Measurements from ENCODE around the gene PACSIN2.

Gene PACSIN2

DNA sequence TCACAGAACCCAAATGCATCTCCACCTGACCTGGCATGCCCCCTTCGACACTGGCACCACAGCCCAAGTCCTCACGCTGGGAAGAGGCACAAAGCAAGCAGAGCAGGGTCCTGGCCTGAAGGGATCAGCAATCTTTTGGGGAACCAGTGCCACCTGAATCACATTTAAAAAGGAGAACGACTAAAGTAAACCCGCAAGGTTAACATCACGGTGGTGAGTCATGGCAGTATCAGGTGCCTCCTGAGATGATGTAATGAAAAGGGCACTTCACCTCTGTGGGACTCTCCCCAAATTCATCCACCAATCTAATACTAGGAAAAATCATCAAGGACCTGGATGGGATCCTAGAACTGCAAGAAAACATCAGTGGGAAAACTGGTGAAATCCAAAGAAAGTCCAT is 44.9 kb downstream of the PACSIN2 start:
- CTCF ChIA-PET = no interaction called here
- DNase-seq (ENCODE audit: low spot score) = peak; percentile 49
- TF ChIP-seq, protein P1, sequence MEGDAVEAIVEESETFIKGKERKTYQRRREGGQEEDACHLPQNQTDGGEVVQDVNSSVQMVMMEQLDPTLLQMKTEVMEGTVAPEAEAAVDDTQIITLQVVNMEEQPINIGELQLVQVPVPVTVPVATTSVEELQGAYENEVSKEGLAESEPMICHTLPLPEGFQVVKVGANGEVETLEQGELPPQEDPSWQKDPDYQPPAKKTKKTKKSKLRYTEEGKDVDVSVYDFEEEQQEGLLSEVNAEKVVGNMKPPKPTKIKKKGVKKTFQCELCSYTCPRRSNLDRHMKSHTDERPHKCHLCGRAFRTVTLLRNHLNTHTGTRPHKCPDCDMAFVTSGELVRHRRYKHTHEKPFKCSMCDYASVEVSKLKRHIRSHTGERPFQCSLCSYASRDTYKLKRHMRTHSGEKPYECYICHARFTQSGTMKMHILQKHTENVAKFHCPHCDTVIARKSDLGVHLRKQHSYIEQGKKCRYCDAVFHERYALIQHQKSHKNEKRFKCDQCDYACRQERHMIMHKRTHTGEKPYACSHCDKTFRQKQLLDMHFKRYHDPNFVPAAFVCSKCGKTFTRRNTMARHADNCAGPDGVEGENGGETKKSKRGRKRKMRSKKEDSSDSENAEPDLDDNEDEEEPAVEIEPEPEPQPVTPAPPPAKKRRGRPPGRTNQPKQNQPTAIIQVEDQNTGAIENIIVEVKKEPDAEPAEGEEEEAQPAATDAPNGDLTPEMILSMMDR (conservative IDR thresholded peaks at IDR 0.05; ENCODE audit: low read depth) = no peak
- peak overlapping the region; percentile 35 for H3K27ac ChIP-seq
- POLR2A ChIA-PET (ENCODE audit: low non-redundant PET) = no interaction called here

DNA sequence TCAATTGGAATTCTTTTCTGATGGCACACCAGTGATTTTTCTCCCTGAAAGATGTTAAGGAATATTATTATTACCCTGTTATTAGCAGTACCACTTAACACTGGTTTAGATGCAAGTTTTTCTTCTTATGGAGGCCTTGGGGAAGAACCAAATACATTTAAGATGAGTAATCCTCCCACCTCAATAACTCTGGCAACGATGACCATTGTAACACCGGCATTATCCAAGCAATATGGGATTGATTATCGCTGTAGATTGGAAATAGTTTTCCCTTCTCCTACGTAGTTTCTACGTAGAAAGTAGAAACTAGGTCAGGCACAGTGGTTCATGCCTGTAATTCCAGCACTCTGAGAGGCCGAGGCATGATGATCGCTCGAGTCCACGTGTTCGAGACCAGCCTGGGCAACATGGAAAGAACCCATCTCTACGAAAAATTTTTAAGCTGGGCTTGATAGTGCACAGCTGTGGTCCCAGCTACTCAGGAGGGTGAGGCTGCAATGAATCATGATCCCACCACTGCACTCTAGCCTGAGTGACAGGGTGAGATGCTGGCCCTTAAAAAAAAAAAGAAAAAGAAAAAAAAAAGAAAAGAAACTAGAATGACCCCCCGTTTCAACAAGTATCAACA is 45.5 kb downstream of the PACSIN2 start:
- DNase-seq (ENCODE audit: low spot score) = no peak
- TF ChIP-seq, protein P1 (conservative IDR thresholded peaks at IDR 0.05; ENCODE audit: low read depth) = no peak
- H3K27ac ChIP-seq = peak overlapping the region; percentile 35
- POLR2A ChIA-PET (ENCODE audit: low non-redundant PET) = no interaction called here
- CTCF ChIA-PET = no interaction called here

DNA sequence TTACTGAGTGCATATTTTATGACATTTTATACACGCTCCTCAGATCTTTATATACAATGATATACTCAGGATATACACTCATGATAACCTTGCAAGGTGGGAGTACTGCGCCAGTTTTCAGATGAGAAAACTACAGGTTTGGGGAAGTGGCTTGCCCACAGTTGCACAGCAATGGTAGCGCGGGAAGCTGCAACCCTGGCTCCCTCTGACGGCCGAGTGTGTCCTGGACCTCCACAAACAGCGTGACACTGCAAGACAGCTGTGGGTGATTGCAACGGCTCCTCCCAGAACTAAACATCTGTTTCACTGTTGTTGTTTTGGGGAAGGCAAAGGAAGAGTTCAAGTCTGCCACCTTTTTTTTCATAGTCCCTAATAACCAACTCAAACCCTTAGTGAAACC is 47.0 kb downstream of the PACSIN2 start:
- no peak for DNase-seq (ENCODE audit: low spot score)
- ChIA-PET CTCF (no interaction called here), POLR2A (ENCODE audit: low non-redundant PET) (no interaction called here)
- TF ChIP-seq, protein P1 (conservative IDR thresholded peaks at IDR 0.05; ENCODE audit: low read depth) = no peak
- H3K27ac ChIP-seq = no peak overlapping the region; the same call in 1 of the 2 replicates

DNA sequence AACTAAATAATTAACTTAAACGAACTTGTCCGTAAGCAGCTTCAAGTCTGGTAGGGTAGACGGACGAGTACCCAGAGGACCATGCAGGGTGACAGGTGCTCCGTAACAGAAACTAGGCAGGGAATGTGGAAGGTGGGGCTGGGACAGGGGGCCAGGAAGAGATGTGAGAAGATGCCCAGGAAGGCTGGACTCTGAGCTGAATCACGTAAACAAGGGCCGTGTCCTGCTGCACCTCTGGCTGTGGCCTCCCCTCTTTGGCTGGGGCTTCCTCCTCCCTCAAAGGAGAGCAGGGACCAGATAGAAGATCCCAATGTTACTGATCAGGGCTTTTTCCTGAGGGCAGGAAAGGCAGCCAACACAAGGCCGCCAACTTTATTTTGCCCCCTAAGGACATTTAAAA is 47.9 kb downstream of the PACSIN2 start:
- CTCF ChIA-PET = no interaction called here
- TF ChIP-seq, protein P1 (conservative IDR thresholded peaks at IDR 0.05; ENCODE audit: low read depth) = no peak
- DNase-seq (ENCODE audit: low spot score) = no peak
- POLR2A ChIA-PET (ENCODE audit: low non-redundant PET) = no interaction called here
- no peak overlapping the region for H3K27ac ChIP-seq

DNA sequence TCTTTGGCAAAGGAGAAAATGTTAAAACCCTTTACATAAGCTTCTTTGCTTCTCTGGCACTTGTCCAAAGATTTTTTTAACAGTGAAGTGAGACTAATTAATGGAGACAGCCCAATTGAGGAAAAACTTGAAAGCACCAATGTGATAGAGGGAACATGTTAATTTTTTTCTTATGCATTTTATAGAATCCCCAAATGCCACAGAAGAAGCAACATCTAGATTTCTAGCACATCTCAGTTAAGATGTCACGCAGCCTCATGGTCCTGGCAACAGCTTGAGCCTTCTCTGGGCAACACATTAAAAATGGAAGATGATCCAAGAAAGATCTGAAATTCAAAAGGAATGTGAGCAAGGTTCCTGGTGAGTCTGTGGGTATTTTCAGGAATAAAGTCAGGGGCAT is 48.5 kb downstream of the PACSIN2 start:
- H3K27ac ChIP-seq = no peak overlapping the region
- DNase-seq (ENCODE audit: low spot score) = no peak
- CTCF ChIA-PET = no interaction called here
- TF ChIP-seq, protein P1 (conservative IDR thresholded peaks at IDR 0.05; ENCODE audit: low read depth) = no peak
- POLR2A ChIA-PET (ENCODE audit: low non-redundant PET) = no interaction called here

DNA sequence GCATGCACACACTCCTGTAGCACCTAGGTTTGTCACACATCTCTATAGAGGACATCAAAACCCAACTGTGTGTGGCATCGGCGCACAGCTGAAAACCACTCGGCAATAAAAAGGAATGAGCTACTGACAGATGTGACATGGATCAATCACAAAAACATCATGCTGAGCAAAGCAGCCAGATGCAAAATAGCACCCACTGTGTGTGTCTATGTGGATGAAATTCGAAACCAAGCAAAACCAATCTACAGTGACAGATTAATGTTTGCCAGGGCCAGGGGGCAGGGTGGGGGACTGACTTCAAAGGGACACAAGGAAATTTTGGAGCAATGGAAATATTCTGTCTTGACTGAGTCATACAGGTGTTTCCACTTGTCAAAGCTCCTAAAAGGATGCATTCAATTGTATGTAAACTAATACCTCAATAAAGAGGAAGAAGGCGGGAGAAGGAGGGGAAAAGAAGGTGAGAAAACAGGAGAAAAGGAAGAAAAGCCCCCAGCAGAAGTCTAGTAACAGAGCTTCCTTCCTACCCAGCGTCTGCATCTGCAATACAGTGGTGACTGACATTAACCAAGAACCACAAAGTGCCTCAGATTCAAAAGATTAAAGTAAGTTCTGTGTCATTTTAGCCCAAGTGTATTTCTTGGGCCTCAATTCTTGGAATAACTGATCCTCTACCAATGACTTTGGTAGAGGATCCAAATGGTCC is 49.8 kb downstream of the PACSIN2 start:
- no peak for DNase-seq (ENCODE audit: low spot score)
- no peak overlapping the region for H3K27ac ChIP-seq
- ChIA-PET POLR2A (ENCODE audit: low non-redundant PET) (no interaction called here), CTCF (no interaction called here)
- TF ChIP-seq, protein P1 (conservative IDR thresholded peaks at IDR 0.05; ENCODE audit: low read depth) = no peak

Measured in RWPE1 (cell line).